Stimulated activated CD4-positive, alpha-beta T cell treated with anti-CD3 and anti-CD28 coated beads, Interleukin-1b, Interleukin-23, amount 100 ng/mL, for 24 hours (primary cell): ENCODE results near the gene AMOTL2.

Experiments
- DNase-seq, 4 experiments: peaks; one replicate each; pipeline ENCODE4 v3.0.0-alpha.2; 2020; ENCODE audit warnings: low read depth in 4 of 4, low spot score in 1 of 4

AMOTL2 gene

GRCh38 chr3:134366928-134367811, 7.1 kb downstream of the AMOTL2 start:
- DNase-seq: no peak

- DNase-seq: no peak
Measured at GRCh38 chr3:134366221-134366927, 7.9 kb downstream of the AMOTL2 start.

GRCh38 chr3:134365766-134366065, 8.5 kb downstream of the AMOTL2 start:
- DNase-seq: no peak

- DNase-seq: no peak
Measured at GRCh38 chr3:134364936-134365765, 9.1 kb downstream of the AMOTL2 start.

- DNase-seq: no peak
Measured at GRCh38 chr3:134364061-134364935, 9.9 kb downstream of the AMOTL2 start.

- DNase-seq: no peak
Measured at GRCh38 chr3:134363381-134363755, 10.9 kb downstream of the AMOTL2 start.

- no peak for DNase-seq
Measured at GRCh38 chr3:134362670-134363380, 11.4 kb downstream of the AMOTL2 start.

- DNase-seq: no peak
Measured at GRCh38 chr3:134362221-134362620, 12.0 kb downstream of the AMOTL2 start.

GRCh38 chr3:134361162-134361835, 12.9 kb downstream of the AMOTL2 start:
- DNase-seq: no peak

- DNase-seq: no peak
Measured at GRCh38 chr3:134360046-134360445, 14.2 kb downstream of the AMOTL2 start.

GRCh38 chr3:134359121-134360010, 14.9 kb downstream of the AMOTL2 start:
- DNase-seq: no peak

GRCh38 chr3:134357914-134358811, 16.1 kb downstream of the AMOTL2 start:
- DNase-seq: no peak

- DNase-seq: no peak
Measured at GRCh38 chr3:134357261-134357913, 16.9 kb downstream of the AMOTL2 start.

- no peak for DNase-seq
Measured at GRCh38 chr3:134356411-134357040, 17.7 kb downstream of the AMOTL2 start.

GRCh38 chr3:134355416-134355815, 18.8 kb downstream of the AMOTL2 start:
- DNase-seq: no peak

GRCh38 chr3:134354612-134355251, 19.5 kb downstream of the AMOTL2 start:
- DNase-seq: no peak
